GM21529 (cell line): ENCODE data around the gene UBE2G2.
A peak's percentile ranks its signal among the peaks of the same experiment; 100 is the strongest.

Experiments
- ATAC-seq: cut with Tn5 transposase; IDR thresholded peaks from one replicate; pipeline ENCODE4 v1.9.1; 2021; ENCODE audit not compliant: unreplicated experiment

Gene UBE2G2

DNA sequence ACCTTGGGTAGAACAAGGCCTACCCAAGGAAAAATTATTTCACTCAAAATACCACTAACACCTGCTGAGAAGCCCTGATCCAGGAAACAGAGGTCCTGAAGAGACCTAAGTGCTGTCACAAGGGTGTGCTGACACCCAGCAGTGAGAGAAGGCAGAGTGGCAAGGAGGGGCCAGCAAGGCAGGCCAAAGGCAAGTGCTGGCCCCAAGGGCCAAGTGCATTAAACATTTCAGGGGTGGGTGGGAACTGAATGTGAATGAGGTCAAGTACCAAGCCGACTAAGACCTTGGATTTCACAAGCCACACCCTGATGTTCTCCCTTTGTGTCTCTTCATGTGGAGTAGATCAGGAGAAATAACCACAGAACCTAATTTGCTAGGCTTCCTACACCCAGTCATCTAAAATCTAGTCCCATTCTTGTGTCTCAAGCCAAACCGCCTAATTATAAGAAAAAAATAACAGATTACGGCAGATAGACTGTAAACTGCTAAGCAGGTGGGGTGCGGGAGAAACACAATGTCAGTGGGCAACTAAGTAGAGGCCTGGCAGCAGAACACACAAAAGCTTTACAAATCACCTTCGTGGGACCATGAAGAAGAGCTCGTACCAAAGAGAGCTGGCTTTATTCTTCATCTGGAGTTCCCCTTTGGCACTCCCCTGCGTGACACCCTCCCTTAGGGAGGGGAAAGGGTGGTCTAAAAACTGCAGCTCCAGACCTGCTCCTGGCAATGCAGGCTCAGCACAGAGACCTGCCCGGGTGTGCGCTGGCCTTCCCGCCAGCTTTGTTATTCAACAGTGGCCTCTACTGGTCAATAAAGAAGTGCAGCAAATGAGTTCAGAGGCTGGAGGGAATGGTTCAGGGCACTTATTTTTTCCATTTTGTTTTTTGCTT, 8.7 kb downstream of the UBE2G2 start:
- peak; percentile 57 for ATAC-seq

DNA sequence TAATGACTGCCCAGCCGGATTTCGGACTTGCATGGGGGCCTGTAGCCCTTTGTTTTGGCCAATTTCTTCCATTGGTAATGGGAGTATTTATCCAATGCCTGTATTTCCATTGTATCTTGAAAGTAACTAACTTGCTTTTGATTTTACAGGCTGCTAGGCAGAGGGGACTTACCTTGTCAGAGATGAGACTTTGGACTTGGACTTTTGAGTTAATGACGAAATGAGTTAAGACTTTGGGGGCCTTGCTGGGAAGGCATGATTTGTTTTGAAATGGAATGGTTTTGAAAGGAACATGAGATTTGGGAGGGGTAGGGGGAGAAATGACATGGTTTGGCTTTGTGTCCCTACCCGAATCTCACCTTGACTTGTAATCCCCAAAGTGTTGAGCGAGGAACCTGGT, 9.6 kb downstream of the UBE2G2 start:
- ATAC-seq = no peak

DNA sequence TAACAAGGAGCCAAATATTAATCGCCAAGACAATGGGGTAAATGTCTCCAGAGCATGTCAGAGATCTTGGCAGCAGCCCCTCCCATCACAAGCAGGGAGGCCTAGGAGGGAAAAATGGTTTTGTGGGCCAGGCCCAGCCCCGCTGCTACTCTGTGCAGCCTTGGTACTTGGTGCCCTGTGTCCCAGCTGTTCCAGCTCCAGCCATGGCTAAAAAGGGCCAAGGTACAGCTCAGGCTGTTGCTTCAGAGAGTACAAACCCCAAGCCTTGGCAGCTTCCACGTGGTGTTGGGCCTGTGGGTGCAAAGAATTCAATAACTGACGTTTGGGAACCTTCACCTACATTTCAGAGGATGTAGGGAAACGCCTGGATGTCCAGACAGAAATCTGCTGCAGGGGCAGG, 10.4 kb downstream of the UBE2G2 start:
- ATAC-seq = no peak

DNA sequence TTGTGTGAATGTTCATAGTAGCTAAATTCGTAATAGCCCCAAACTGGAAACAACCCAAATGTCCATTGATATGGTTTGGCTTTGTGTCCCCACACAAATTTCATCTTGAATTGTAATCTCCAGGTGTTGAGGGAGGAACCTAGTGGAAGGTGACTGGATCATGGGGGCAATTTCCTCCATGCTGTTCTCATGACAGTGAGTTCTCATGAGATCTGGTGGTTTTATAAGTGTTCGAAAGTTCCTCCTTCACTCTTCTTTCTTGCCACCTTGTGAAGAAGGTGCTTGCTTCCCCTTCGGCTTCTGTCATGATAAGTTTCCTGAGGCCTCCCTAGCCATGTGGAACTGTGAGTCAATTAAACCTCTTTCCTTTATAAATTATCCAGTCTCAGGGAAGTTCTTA, 11.3 kb downstream of the UBE2G2 start:
- ATAC-seq = no peak

DNA sequence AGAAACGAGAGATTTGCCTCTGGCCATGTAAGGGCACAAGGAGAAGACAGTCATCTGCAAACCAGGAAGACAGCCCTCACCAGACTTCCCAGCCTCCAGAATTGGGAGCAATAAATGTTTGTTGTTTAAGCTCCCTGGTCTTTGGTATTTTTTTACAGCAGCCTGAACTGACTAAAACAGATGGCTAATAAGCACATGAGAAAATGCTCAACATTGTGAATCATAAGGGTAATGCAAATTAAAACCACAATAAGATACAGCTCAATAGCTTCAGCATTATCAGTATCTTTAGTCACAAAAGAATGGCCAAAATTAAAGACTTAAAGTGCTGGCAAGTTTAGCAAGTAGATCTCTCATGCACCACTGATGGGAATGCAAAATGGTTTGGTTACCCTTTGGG, 11.7 kb downstream of the UBE2G2 start:
- ATAC-seq = no peak

DNA sequence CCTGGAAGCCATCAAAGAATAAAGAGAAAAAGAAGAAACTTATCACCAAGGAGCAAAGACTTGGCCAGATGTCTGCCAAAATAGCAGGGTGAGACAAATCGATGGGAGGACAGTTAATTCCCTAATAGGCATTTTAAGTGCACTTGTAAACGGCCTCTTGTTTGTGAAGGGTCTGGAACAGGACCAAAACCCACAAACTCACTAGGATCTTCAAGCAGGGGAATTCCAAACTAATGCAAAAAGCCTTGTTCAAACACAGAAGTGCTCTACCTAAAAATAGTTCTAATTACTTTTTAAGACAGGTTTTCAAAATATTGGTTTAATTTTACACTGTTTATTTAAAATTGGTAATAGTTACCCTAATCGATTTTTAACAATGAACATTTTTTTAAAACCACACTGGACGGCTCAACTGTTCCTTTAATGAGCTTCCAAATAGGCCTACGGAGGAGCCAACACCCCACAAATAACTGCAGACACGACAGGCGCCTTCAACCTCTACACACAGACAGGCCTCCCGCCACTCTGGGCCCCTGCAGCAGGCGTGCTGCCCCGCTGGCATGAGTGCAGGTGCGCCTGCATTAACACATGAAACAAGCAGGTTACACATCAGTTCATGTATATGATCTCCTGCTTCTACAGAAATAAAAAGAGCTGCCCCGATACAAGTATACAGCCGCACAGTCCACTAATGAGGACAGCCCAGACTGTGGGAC, 15.8 kb downstream of the UBE2G2 start:
- no peak for ATAC-seq

DNA sequence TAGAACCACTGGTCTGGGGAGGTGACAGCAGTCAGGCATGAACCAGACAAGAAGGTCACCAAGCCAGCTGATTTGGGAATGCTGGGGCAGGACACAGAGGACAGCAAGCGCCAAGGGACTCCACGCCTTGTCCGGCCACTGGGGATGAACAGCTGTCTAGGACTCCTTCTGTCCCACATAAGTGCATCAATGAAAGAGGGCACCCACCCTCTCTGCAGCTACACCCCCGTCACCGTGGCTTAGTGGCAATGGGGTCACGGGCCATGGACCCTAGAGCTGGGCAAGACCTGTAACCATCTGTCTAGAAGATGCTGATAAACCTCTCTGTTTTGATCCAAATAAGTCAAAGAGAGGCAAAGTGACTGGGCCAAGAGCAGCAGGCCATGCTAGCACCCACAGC, 16.8 kb downstream of the UBE2G2 start:
- no peak for ATAC-seq

DNA sequence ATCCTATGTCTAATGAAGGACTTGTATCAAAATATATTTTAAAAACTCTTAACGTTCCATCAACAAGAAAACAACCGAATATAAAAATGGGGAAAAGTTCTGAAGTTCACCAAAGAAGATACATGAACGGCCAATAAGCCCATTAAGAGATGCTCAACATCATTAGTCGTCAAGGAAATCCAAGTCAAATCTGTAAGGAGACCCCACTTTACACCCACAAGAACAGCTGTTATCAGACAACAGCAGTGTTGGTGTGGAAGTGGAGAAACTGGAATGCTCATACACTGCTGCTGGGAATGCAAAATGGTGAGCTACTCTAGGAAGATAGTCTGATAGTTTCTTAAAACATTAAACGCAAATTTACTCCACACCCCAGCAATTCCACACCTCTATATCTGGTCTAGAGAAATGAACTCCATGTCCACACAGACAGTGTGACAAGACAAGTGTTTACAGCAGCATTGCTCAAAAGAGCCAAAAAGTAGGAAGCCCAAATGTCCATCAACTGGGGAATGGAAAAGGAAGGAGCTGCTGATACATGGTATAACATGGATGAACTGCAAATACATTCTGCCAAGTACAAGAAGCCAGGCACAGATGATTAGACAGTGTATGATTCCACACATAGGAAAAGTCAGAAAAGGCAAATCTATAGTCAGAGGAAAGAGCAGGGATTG, 18.5 kb downstream of the UBE2G2 start:
- ATAC-seq = no peak

DNA sequence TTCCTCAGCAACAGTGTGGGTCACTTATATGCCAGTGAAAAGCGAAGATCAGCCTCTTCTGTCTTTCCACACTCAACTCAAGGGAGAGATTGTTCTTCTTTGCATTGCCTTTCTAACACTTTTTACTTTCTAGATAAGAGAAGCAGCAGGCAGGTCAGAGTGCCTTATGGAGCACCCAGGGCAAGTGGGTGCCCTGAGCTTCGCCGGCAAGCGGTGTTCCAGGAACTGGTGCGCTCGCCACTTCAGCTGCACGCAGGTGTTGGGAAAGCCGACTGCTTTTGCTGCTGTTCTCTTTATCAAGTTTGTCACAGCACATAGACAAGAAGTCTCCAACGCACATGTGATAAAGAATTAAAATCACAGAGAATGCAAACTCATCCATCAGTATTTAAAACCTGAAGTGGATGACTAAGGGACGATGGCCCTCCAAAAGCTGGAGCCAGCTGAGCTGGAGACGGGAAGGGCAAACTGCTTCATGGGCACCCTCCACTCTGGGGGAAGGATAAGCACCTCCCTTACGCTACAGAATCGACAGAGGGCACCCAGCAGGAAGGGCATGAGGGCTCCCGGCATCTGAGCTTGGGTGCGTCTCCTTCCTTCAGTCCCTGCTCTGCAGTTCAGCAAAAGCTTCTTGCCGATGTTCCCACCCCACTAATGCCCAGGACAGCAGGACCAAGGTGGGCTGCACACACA, 20.7 kb downstream of the UBE2G2 start:
- no peak for ATAC-seq

DNA sequence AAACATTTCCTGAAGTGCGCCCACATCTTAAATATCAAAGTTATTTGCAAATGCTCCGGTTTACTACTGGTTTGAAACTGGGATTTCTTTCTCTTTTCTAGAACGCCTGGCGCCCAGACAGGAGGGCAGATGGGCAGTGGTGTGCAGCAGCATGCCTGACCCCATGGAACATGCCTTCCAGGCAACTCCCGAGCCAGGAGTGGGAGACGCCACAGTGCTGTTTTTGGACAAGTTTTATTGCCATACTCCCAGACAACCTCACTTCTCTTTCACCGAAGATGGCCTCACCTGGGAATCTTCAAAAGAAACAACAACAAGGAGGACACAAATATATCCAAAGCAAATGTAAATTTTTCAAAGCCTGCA, 21.5 kb downstream of the UBE2G2 start:
- no peak for ATAC-seq

DNA sequence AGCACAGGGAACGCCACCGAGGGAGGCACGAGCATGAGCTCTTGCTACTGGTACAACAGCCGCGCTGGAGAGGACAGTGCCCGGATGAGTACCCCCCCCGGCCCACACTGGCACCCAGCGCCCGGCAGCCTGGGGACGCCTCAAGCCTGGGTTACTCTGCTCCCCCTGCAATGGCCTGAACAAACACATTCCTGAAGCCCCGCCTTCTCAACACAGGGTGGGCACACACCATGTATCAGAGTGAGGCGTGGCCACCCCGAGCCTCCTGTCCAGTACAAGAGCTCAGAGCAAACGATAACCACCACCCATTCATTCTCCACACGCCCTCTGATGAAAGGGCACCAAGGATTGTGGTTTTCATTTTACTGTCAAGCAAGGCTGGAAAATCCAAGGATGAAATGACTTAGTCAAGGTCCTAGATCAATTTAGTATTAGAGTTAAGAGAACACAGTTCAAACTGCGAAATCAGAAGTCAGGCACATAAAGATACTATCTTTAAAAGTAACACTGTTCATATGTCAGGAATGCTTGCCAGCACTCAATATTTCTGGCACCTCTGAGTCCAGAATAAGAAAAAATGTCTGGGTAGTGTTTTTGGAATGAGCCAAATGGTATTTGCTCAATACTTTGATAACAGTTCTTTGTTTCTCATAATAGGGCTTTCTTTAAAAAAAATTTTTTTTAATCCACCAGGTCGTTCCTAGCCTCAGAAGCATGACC, 22.0 kb downstream of the UBE2G2 start:
- no peak for ATAC-seq

DNA sequence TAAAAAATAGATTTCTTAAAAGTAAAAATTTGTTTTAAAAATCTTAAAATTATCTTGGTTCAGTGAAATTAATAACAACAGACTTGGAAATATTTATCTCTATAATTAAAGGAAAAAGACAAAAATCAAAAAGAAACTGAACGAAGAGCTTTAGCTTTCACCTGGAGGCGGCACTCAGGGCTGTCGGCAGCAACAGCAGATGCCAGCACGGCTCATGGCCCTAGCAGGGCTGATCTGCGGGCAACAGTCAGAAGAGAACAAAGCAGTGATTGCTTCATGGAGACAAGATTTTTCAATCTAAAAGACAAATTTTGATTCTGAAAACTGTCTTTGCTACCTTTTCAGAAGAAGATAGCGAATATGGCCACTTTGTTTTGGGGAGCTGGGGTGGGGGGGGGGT, 22.6 kb downstream of the UBE2G2 start:
- no peak for ATAC-seq

DNA sequence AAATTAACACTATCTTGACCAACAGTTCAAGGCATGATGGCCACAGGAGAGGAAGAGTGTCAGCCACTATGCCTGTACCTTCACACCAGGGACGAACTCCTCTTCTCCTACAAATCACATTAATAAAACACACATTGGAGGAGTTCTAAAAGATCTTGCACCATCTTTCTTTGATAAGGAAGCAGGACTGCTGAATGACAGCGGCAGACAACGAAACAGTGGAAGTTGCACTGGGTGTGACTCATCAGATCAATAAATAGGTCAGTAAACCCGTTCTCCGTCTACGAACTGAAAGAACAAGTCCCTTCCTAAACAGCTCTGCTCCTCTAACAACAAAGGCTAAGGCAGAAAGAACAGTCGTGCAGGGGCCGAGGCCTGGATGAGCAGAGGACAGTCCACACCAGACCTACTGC, 23.1 kb downstream of the UBE2G2 start:
- no peak for ATAC-seq

DNA sequence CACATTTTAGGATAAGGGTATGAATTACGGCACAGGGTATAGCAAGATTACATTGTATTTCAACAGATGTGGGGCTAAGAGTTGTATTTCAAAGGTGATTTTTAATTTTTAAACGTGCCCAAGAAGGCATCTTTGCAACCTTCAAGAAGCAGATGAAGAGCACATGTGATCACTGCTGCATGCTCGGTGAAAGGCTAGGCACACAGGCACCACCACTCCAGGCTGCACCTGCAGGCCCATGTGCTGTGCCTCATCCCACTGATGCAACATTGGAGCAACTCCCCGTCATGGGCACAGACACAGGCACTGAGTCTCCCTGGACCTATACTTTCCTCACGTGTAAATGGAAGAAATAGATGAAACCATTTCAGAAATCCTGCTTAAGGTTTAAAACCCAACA, 23.5 kb downstream of the UBE2G2 start:
- no peak for ATAC-seq

DNA sequence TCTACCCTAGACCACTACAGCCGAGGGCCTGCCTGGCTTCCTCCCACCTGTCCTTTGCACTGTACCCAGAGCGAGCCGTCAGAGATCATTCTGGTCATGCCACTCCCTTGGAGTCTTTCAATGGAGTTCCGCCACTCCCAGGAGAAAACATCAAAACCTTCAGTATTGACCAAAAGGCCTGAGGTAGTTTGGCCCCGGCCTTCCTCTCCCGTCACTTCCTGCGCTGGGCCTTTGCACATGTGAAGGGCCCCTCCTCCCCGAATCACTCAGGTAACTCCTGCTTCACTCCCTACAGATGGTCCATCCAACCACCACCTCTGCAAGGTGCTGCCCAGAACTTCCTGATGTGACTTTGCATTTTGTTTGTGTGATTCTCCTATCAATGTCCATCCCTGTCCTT, 26.6 kb downstream of the UBE2G2 start:
- no peak for ATAC-seq

DNA sequence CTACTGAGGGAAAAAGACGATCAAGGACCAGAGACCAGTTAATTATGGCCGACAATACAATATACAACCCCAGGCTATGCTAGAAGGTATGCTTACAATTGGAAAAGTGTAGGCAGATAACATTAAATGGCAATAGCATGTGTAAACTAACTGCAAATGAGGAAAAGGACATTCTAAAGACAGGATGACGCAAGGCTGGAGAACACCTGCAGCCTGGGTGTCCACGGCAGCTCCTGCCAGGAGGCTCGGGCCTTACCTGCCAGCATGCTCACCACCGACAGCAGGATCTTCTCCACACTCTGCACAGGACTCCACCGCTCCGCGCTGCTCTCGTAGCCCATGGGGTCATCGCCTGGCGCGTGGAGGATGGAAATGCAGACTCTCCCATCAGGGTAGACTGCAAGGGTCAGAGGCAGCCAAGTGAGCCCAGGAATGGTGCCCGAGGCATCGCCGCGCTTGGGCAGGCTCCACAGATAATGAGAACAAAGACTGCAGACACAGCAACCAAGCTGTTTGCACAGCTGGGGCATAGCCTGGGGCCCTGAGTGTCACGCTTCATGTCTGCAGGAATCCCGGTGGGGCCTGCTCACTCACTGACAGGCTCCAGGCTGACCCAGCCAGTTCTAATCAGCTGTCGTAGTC, 28.2 kb downstream of the UBE2G2 start:
- no peak for ATAC-seq

DNA sequence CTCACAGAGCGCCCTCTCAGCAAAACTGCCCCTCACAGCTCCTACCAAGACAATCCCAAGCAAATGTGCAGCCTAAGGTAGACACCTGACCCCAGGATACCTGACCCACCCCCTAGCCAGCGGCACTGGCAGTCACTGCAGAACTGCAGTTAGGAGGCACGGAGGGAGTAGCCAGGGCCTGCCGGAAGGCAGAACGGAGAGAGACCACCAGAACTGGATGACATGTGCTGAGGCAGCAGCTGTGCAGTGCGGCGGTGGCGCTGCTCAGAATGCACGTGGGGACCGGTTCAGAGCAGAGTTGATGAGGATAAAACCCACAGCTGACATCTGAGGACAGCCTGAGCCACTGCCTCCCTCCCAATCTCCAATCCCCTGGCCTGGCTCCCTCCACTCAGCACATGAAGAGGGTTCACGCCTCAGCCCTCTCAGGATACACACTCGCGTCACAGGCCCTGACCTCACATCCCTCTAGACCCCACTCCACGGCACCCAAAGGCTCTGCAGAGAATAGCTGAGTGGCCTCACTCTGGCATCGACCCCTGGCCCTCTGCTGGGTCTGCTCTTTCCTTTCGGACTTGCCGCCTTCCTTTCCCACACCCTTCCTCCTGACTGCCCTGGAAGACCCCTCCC, 29.6 kb downstream of the UBE2G2 start:
- no peak for ATAC-seq

DNA sequence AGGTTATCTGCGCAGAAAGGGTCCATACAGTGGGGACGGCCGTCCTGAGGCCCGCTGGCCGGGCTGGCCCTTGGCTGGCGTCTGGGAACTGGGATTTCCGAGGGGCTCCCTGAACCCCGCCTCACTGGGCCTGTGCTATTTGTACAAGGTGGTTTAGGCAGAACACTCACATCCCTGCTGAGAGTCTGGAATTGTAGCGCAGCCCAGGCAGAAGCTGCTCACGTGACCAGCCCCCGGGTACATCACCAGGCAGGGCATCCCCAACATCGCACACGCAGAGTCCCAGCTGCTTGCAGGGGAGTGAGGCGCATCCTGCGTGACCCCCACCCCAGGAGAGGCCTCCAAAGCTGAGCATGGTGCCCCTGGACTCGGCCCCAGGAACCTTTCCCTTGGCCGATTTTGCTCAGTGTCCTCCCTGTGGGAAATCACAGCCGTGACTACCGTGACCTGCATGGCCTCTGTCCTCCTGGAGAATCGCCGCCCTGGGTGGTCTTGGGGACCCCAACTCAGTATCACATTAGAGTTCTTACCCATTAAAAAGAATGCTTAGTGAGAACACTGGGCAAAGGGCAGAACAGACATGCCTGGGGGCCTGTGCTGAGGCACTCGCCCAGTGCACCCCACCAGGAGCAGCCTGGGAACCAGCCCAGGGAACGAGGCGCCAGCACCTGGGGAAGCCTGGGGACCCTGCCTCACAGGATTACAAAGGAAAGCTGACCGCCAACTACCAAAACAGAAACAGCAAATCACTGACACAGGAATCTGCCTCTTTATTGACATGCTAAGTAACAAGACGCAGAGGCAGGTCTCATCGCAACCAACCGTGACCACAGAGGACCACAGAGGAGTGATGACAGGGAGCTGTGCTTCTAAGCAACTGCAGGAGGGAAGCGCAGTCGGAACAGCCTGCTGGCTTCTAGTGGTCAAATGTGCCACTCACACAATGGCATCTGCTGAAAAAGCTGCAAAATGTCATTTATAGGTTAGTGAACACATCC, 33.5 kb downstream of the UBE2G2 start:
- ATAC-seq = no peak
